Sigmoid colon (tissue), 7 donors: ENCODE measurements around the gene POU2AF1. TPM values are rescaled to one million over a fixed set of nuclear protein-coding genes. Genes with fewer than 3 reads are reported as not detected.
A peak's percentile ranks its signal among the peaks of the same experiment; 100 is the strongest.
"Not testable (repeated sequence)": the region's sequence is repeated elsewhere in the genome, so short reads cannot be mapped to it uniquely, and the experiment has no call there.

ENCODE experiments used
- DNase-seq: peaks from one replicate; pipeline ENCODE4 v3.0.0-alpha.2; 2019
- H3K27ac ChIP-seq, 4 donors: fragments of 200-600 bp; sonication (generic); one replicate each; pipeline ENCODE4 v1.5.1; 2016 to 2019; ENCODE audit warnings: mild to moderate bottlenecking in 1 of 4
- H3K27me3 ChIP-seq, 3 donors: fragments of 200-600 bp; sonication (generic); one replicate each; pipeline ENCODE4 v1.5.1; 2019; ENCODE audit warnings: mild to moderate bottlenecking in 1 of 3
- H3K36me3 ChIP-seq, 4 donors: fragments of 200-600 bp; sonication (generic); one replicate each; pipeline ENCODE4 v1.5.1; 2016 to 2019
- H3K4me1 ChIP-seq, 4 donors: fragments of 200-600 bp; sonication (generic); one replicate each; pipeline ENCODE4 v1.5.1; 2017 to 2019
- H3K4me3 ChIP-seq, 4 donors: fragments of 200-600 bp; sonication (generic); one replicate each; pipeline ENCODE4 v1.5.1; 2017 to 2019; ENCODE audit warnings: mild to moderate bottlenecking in 2 of 4, moderate library complexity in 1 of 4
- H3K9me3 ChIP-seq, 4 donors: fragments of 200-600 bp in 3 of 4; sonication (generic) in 3 of 4; one replicate each; pipeline versions ENCODE4 v1.5.1 to v1.6.1; 2013 to 2019
- CTCF ChIP-seq, 4 experiments: fragments of 450-650 bp in 3 of 4; fragments of 200-600 bp in 1 of 4; IDR thresholded peaks; one replicate each; pipeline ENCODE4 v1.5.1; 2016 to 2019; ENCODE audit warnings: antibody characterized with exemption in 4 of 4, mild to moderate bottlenecking in 3 of 4, moderate library complexity in 2 of 4
- EP300 ChIP-seq, 4 donors: sonication (generic); formaldehyde crosslinking; IDR thresholded peaks; one replicate each; pipeline ENCODE4 v1.6.1; 2017; ENCODE audit warnings: antibody characterized with exemption in 4 of 4
- POLR2A ChIP-seq, 2 donors: fragments of 450-650 bp; IDR thresholded peaks; one replicate each; pipeline ENCODE4 v1.6.1; 2016; ENCODE audit warnings: antibody characterized with exemption in 2 of 2, mild to moderate bottlenecking in 2 of 2, moderate library complexity in 2 of 2
- POLR2AphosphoS5 ChIP-seq, 4 donors: sonication (generic); formaldehyde crosslinking; IDR thresholded peaks; one replicate each; pipeline ENCODE4 v1.6.1; 2017; ENCODE audit warnings: antibody characterized with exemption in 4 of 4
- WGBS, 2 donors: extraction: QIAGEN DNeasy Blood & Tissue Kit; methylation state at CpG; one replicate each; pipeline ENCODE4 v1.1.7; 2013; 5-methylcytosine and 5-hydroxymethylcytosine counted together
- intact Hi-C: fragments of 100-400 bp; cut with DNase I; formaldehyde crosslinking; loops from one replicate; pipeline ENCODE4 v1.15.1; 2023
- polyA plus RNA-seq, 3 donors: library from polyadenylated mRNA; stranded (reverse); fragments of 200-250 nt; gene quantifications; one replicate each; pipeline ENCODE4 v1.2.3, GENCODE V29; 2013
- total RNA-seq, 4 donors: library from RNA; depleted of rRNA; stranded (reverse); fragments of >200 nt; gene quantifications; one replicate each; pipeline ENCODE4 v1.1.0, GENCODE V29; 2016
- donor health status: healthy with polysubstance abuse.
- donor health status: Bipolar disorder and iron deficiency.
- donor health status: healthy.

POU2AF1 gene
- total and polyA plus RNA-seq, 7 donors, result 0.16 to 27.0 (median 1.1) TPM; not detected in 3

GRCh38 chr11:111320728-111321568 lies 58.1 kb downstream of the POU2AF1 start:
- H3K27me3 ChIP-seq, result no peaks in the 10 kb centered on the region
- intact Hi-C loops, result no loop called here
- no peaks in the 10 kb centered on the region for H3K9me3 ChIP-seq
- no peak overlapping the region for H3K4me3 ChIP-seq
- H3K36me3 ChIP-seq, result no peaks in the 10 kb centered on the region
- peak overlapping the region in 1 of 4 donors; percentile 14 for H3K27ac ChIP-seq
- H3K4me1 ChIP-seq, result peaks cover 0 to 23% (median 19%) of the 10 kb centered on the region in 4 donors
- WGBS, 2 donors, result 79 to 88% methylated on average over 5 of the region's 5 CpGs
- no peak for TF ChIP-seq EP300 (IDR thresholded peaks at IDR 0.05)
- TF ChIP-seq POLR2AphosphoS5 (IDR thresholded peaks at IDR 0.05), result no peak
- no peak for TF ChIP-seq CTCF (IDR thresholded peaks at IDR 0.05)
- no peak for TF ChIP-seq POLR2A (IDR thresholded peaks at IDR 0.05)
- DNase-seq, result no peak

GRCh38 chr11:111320199-111320598 lies 58.9 kb downstream of the POU2AF1 start:
- H3K4me3 ChIP-seq, H3K36me3 ChIP-seq, H3K27me3 ChIP-seq, H3K9me3 ChIP-seq, DNase-seq, intact Hi-C loops: not testable (repeated sequence)
- peak overlapping the region in 1 of 4 donors; percentile 14 for H3K27ac ChIP-seq
- 85 to 92% methylated on average over 6 of the region's 6 CpGs for WGBS, 2 donors
- H3K4me1 ChIP-seq, result peaks cover 0 to 23% (median 17%) of the 10 kb centered on the region in 4 donors

- peaks cover under 1 to 17% (median 10%) of the 10 kb centered on the region in 4 donors for H3K4me1 ChIP-seq
- 89 to 93% methylated on average over 6 of the region's 6 CpGs for whole genome bisulfite sequencing, 2 donors
- intact Hi-C loops, result no loop called here
These were observed 59.8 kb downstream of the POU2AF1 start for GRCh38 chr11:111319296-111319695.

GRCh38 chr11:111312076-111312475 lies 67.0 kb downstream of the POU2AF1 start:
- no peak overlapping the region for H3K4me3 ChIP-seq

More at GRCh38 chr11:111319296-111319695, 59.8 kb downstream of the POU2AF1 start:
- no peak for TF ChIP-seq EP300 (IDR thresholded peaks at IDR 0.05)
- no peak for TF ChIP-seq CTCF (IDR thresholded peaks at IDR 0.05)
- TF ChIP-seq POLR2AphosphoS5 (IDR thresholded peaks at IDR 0.05), result no peak
- no peak for TF ChIP-seq POLR2A (IDR thresholded peaks at IDR 0.05)
- no peak overlapping the region for H3K27ac ChIP-seq
- no peak for DNase-seq
- no peaks in the 10 kb centered on the region for H3K9me3 ChIP-seq
- no peaks in the 10 kb centered on the region for H3K27me3 ChIP-seq
- H3K36me3 ChIP-seq, result no peaks in the 10 kb centered on the region
- no peak overlapping the region for H3K4me3 ChIP-seq

More at GRCh38 chr11:111312076-111312475, 67.0 kb downstream of the POU2AF1 start:
- Histone ChIP-seq H3K27me3 (no peaks in the 10 kb centered on the region), H3K9me3 (no peaks in the 10 kb centered on the region), H3K27ac (no peak overlapping the region), H3K36me3 (peaks cover 0 to 4% (median 0%) of the 10 kb centered on the region in 4 donors), H3K4me1 (peaks cover 0 to 2% (median 0%) of the 10 kb centered on the region in 4 donors)
- TF ChIP-seq POLR2AphosphoS5 (IDR thresholded peaks at IDR 0.05) (no peak), POLR2A (IDR thresholded peaks at IDR 0.05) (no peak), CTCF (IDR thresholded peaks at IDR 0.05) (no peak), EP300 (IDR thresholded peaks at IDR 0.05) (no peak)
- WGBS, 2 donors, result 7 to 58% methylated on average over 1 of the region's 1 CpG
- DNase-seq, result no peak
- intact Hi-C loops, result no loop called here
